Fibroblast of lung (primary cell): ENCODE data around the gene MACROD1.

ENCODE experiments used
- CTCF ChIP-seq, 2 donors: IDR thresholded peaks in 1 of 2; conservative IDR thresholded peaks in 1 of 2; 1 replicate in 1 of 2; 2 replicates in 1 of 2; pipeline ENCODE4 v1.5.1; 2011 to 2012; ENCODE audit warnings: low read length in 2 of 2, control low read depth in 1 of 2, inconsistent platforms in 1 of 2, low read depth in 1 of 2, mild to moderate bottlenecking in 1 of 2
- EZH2 ChIP-seq: IDR thresholded peaks from 2 replicates; pipeline ENCODE4 v1.5.1; 2012; ENCODE audit warnings: low read length, control low read depth, mild to moderate bottlenecking; ENCODE audit errors: missing control alignments

GRCh38 chr11:64006398-64006797 lies 159.5 kb downstream of the MACROD1 start:
- TF ChIP-seq CTCF (conservative IDR thresholded peaks at IDR 0.05 in 1 of 2, IDR thresholded peaks at IDR 0.05 in 1 of 2; ENCODE audit: low read depth in 1 of 2, low read length in 2 of 2), result no peak
- no peak for TF ChIP-seq EZH2
